Activated naive CD4-positive, alpha-beta T cell treated with anti-CD3 and anti-CD28 coated beads, Interleukin-2, amount 10 ng/mL, durations not matched to agents 7 days and 5 days (primary cell): Measurements from ENCODE around the gene TBC1D5.

ENCODE experiments used
- CTCF ChIA-PET: fragments of 350-600 bp; sonication (Branson Sonifier 250); formaldehyde crosslinking; loops from one replicate; lab custom pipeline; 2021; ENCODE audit warnings: antibody characterized with exemption; lab: Charles Lee
- DNase-seq: peaks from one replicate; pipeline ENCODE4 v3.0.0-alpha.2; 2020
- H3K27ac Mint-ChIP-seq: one replicate; pipeline ENCODE4 v1.8.0; 2021; ENCODE audit warnings: mild to moderate bottlenecking, moderate library complexity, mixed read lengths
- H3K27me3 Mint-ChIP-seq: one replicate; pipeline ENCODE4 v1.8.0; 2021; ENCODE audit warnings: mild to moderate bottlenecking, mixed read lengths
- H3K36me3 Mint-ChIP-seq: one replicate; pipeline ENCODE4 v1.8.0; 2021; ENCODE audit warnings: mixed read lengths
- H3K4me1 Mint-ChIP-seq: one replicate; pipeline ENCODE4 v1.8.0; 2021; ENCODE audit warnings: mixed read lengths
- H3K4me3 Mint-ChIP-seq: one replicate; pipeline ENCODE4 v1.8.0; 2021; ENCODE audit warnings: mild to moderate bottlenecking, moderate library complexity, mixed read lengths
- H3K9me3 Mint-ChIP-seq: one replicate; pipeline ENCODE4 v1.8.0; 2021; ENCODE audit warnings: mixed read lengths

TBC1D5 gene

GRCh38 chr3:17562845-17563244, 179.6 kb downstream of the TBC1D5 start:
- no peak for DNase-seq
- H3K27ac Mint-ChIP-seq, result no peak overlapping the region
- no peak overlapping the region for H3K4me3 Mint-ChIP-seq
- H3K9me3 Mint-ChIP-seq, result no peaks in the 10 kb centered on the region
- CTCF ChIA-PET, result no interaction called here
- H3K4me1 Mint-ChIP-seq, result peaks cover 2% of the 10 kb centered on the region
- peaks cover 3% of the 10 kb centered on the region for H3K36me3 Mint-ChIP-seq
- H3K27me3 Mint-ChIP-seq, result no peaks in the 10 kb centered on the region

DNA sequence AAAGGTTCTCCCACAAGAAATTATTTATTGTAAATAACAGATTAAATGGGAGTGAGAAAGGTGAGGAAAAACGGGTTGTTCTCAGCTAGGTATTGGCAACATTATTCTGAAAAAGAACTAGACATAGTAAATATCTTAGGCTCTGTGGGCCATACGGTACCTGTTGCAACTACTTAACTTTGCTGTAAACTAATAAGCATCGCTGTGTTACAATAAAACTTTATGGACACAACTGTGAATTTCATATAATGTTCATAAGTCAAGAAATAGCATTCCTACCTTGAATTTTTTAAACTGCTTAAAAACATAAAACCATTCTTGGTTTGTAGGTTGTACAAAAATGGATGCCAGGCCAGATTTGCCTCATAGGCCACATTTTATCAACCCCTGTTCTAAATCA, 183.9 kb downstream of the TBC1D5 start:
- no peaks in the 10 kb centered on the region for H3K9me3 Mint-ChIP-seq

GRCh38 chr3:17557749-17558463, 184.5 kb downstream of the TBC1D5 start:
- Mint-ChIP-seq H3K4me1 (no peaks in the 10 kb centered on the region), H3K27ac (no peak overlapping the region), H3K27me3 (no peaks in the 10 kb centered on the region), H3K4me3 (no peak overlapping the region), H3K9me3 (no peaks in the 10 kb centered on the region), H3K36me3 (peaks cover 3% of the 10 kb centered on the region)
- no peak for DNase-seq
- CTCF ChIA-PET, result no interaction called here

More for the DNA sequence above, 183.9 kb downstream of the TBC1D5 start:
- Mint-ChIP-seq H3K4me3 (no peak overlapping the region), H3K27ac (no peak overlapping the region), H3K4me1 (no peaks in the 10 kb centered on the region), H3K36me3 (peaks cover 3% of the 10 kb centered on the region), H3K27me3 (no peaks in the 10 kb centered on the region)
- no peak for DNase-seq
- CTCF ChIA-PET, result no interaction called here

- Mint-ChIP-seq H3K27ac (no peak overlapping the region), H3K9me3 (no peaks in the 10 kb centered on the region), H3K4me1 (no peaks in the 10 kb centered on the region), H3K27me3 (no peaks in the 10 kb centered on the region), H3K36me3 (peaks cover 2% of the 10 kb centered on the region), H3K4me3 (no peak overlapping the region)
- no peak for DNase-seq
- CTCF ChIA-PET, result no interaction called here
Observed at GRCh38 chr3:17555525-17555924, 186.9 kb downstream of the TBC1D5 start.

DNA sequence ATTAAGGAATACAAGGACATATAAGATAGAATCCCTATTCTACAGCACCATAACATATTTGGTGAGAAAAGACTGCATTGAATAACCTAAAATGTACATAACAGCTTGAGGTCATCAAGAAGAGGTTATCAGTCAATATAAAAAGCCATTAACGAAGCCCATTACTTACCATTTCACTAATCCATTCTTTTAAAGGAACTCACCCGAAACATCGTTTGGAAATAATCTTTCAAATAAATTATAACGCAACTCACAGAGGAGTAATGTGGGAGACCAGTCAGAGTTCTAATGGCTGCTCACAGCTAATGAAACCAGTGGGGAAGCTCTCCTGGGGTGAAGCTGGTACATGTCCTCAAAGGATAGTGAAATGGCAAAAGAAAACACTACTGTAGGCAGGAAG, 188.4 kb downstream of the TBC1D5 start:
- H3K27me3 Mint-ChIP-seq, result no peaks in the 10 kb centered on the region
- no peak overlapping the region for H3K27ac Mint-ChIP-seq

GRCh38 chr3:17553080-17553479, 189.4 kb downstream of the TBC1D5 start:
- Mint-ChIP-seq H3K4me1 (no peaks in the 10 kb centered on the region), H3K27me3 (no peaks in the 10 kb centered on the region), H3K9me3 (no peaks in the 10 kb centered on the region), H3K4me3 (no peak overlapping the region), H3K36me3 (no peaks in the 10 kb centered on the region), H3K27ac (no peak overlapping the region)
- CTCF ChIA-PET, result interaction anchor here (2.2 kb wide), 1 partner anchor 288 kb away, joined by 9 read pairs; no protein-coding TSS in a partner anchor
- DNase-seq, result no peak

More for the DNA sequence above, 188.4 kb downstream of the TBC1D5 start:
- DNase-seq, result no peak
- Mint-ChIP-seq H3K4me3 (no peak overlapping the region), H3K4me1 (no peaks in the 10 kb centered on the region), H3K9me3 (no peaks in the 10 kb centered on the region), H3K36me3 (no peaks in the 10 kb centered on the region)
- CTCF ChIA-PET, result no interaction called here

- Mint-ChIP-seq H3K4me3 (no peak overlapping the region), H3K27ac (no peak overlapping the region), H3K9me3 (no peaks in the 10 kb centered on the region), H3K4me1 (no peaks in the 10 kb centered on the region), H3K36me3 (no peaks in the 10 kb centered on the region), H3K27me3 (no peaks in the 10 kb centered on the region)
- CTCF ChIA-PET, result interaction anchor here (2.2 kb wide), 1 partner anchor 289 kb away, joined by 9 read pairs; no protein-coding TSS in a partner anchor
- no peak for DNase-seq
Observed at GRCh38 chr3:17552351-17552750, 190.1 kb downstream of the TBC1D5 start.

GRCh38 chr3:17551895-17552294, 190.5 kb downstream of the TBC1D5 start:
- H3K4me1 Mint-ChIP-seq, result no peaks in the 10 kb centered on the region
- no peak for DNase-seq
- no peak overlapping the region for H3K27ac Mint-ChIP-seq
- CTCF ChIA-PET, result interaction anchor here (2.2 kb wide), 1 partner anchor 289 kb away, joined by 9 read pairs; no protein-coding TSS in a partner anchor
- no peaks in the 10 kb centered on the region for H3K36me3 Mint-ChIP-seq
- no peak overlapping the region for H3K4me3 Mint-ChIP-seq
- no peaks in the 10 kb centered on the region for H3K9me3 Mint-ChIP-seq
- H3K27me3 Mint-ChIP-seq, result no peaks in the 10 kb centered on the region

GRCh38 chr3:17551333-17551732, 191.1 kb downstream of the TBC1D5 start:
- H3K27ac Mint-ChIP-seq, result no peak overlapping the region
- H3K36me3 Mint-ChIP-seq, result no peaks in the 10 kb centered on the region
- CTCF ChIA-PET, result interaction anchor here (2.2 kb wide), 1 partner anchor 290 kb away, joined by 9 read pairs; no protein-coding TSS in a partner anchor
- H3K4me3 Mint-ChIP-seq, result no peak overlapping the region
- H3K4me1 Mint-ChIP-seq, result no peaks in the 10 kb centered on the region
- H3K27me3 Mint-ChIP-seq, result no peaks in the 10 kb centered on the region
- no peak for DNase-seq
- no peaks in the 10 kb centered on the region for H3K9me3 Mint-ChIP-seq

DNA sequence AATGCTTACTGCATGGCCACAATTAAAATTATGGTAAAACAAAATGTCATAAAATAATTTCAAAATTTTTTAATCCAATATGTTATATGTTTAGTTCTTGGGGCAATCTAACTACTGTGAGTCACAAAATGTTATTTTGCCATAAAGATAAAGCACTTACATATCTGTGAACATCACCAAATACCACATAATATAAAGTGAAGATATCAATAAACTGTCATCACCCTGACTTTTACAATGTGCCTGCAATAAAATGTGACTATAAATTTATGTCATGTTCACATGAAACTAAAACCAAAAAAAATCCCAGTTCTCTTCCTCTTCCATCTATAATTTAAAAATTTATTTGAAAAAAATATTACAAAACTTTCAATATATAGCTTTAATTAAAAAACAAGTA, 191.8 kb downstream of the TBC1D5 start:
- Mint-ChIP-seq H3K4me1 (no peaks in the 10 kb centered on the region), H3K36me3 (no peaks in the 10 kb centered on the region), H3K27ac (no peak overlapping the region), H3K4me3 (no peak overlapping the region), H3K27me3 (no peaks in the 10 kb centered on the region), H3K9me3 (no peaks in the 10 kb centered on the region)
- DNase-seq, result no peak
- CTCF ChIA-PET, result no interaction called here

- DNase-seq, result no peak
- H3K27ac Mint-ChIP-seq, result no peak overlapping the region
- no peaks in the 10 kb centered on the region for H3K9me3 Mint-ChIP-seq
- H3K27me3 Mint-ChIP-seq, result no peaks in the 10 kb centered on the region
- H3K36me3 Mint-ChIP-seq, result peaks cover 3% of the 10 kb centered on the region
- H3K4me1 Mint-ChIP-seq, result no peaks in the 10 kb centered on the region
- H3K4me3 Mint-ChIP-seq, result no peak overlapping the region
- CTCF ChIA-PET, result no interaction called here
Observed at GRCh38 chr3:17546500-17547255, 195.8 kb downstream of the TBC1D5 start.

DNA sequence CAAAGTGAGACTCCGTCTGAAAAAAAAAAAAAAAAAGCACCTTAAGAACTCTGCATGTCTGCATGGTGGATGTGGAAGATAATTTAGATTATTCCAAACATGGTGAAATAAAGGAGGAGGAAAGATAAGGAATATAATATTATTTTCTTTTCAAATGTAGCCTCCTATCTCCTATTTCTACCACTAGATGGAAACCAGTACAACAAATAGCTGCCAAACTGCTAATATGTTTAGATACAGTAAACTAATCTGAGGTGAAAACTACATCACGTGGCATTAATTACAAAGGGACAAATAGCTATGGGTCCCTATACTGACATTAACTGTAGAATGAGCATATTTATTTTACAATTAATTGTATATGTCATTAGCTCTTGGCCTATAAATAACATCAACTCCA, 197.8 kb downstream of the TBC1D5 start:
- H3K36me3 Mint-ChIP-seq, result peaks cover 3% of the 10 kb centered on the region
- H3K9me3 Mint-ChIP-seq, result no peaks in the 10 kb centered on the region
- CTCF ChIA-PET, result interaction anchor here (1.5 kb wide), 1 partner anchor 297 kb away, joined by 5 read pairs; no protein-coding TSS in a partner anchor
- H3K4me3 Mint-ChIP-seq, result no peak overlapping the region
- no peaks in the 10 kb centered on the region for H3K27me3 Mint-ChIP-seq
- no peaks in the 10 kb centered on the region for H3K4me1 Mint-ChIP-seq
- no peak overlapping the region for H3K27ac Mint-ChIP-seq
- no peak for DNase-seq

DNA sequence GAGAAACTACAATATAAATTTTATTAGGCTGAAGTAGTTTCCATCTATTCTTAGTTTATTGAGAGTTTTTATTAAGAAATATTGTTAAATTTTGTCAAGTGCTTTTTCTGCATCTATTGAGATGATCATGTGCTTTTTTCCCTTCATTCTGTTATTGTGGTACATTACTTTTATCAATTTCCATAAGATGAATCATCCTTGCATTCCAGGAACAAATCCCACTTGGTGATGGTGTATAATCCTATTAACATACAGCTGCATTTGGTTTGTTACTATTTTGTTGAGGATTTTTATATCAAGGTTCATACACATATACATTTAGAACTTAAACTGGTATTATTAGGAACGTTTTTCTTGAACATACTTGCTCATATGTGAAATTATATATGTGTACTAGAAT, 199.8 kb downstream of the TBC1D5 start:
- Mint-ChIP-seq H3K9me3 (no peaks in the 10 kb centered on the region), H3K36me3 (peaks cover 3% of the 10 kb centered on the region), H3K4me1 (no peaks in the 10 kb centered on the region), H3K27me3 (no peaks in the 10 kb centered on the region), H3K4me3 (no peak overlapping the region), H3K27ac (no peak overlapping the region)
- CTCF ChIA-PET, result no interaction called here
- no peak for DNase-seq

- H3K4me3 Mint-ChIP-seq, result no peak overlapping the region
- H3K9me3 Mint-ChIP-seq, result no peaks in the 10 kb centered on the region
- CTCF ChIA-PET, result no interaction called here
- no peaks in the 10 kb centered on the region for H3K27me3 Mint-ChIP-seq
- H3K27ac Mint-ChIP-seq, result no peak overlapping the region
- H3K4me1 Mint-ChIP-seq, result no peaks in the 10 kb centered on the region
- peaks cover 3% of the 10 kb centered on the region for H3K36me3 Mint-ChIP-seq
- no peak for DNase-seq
Observed at GRCh38 chr3:17539436-17539835, 203.0 kb downstream of the TBC1D5 start.

DNA sequence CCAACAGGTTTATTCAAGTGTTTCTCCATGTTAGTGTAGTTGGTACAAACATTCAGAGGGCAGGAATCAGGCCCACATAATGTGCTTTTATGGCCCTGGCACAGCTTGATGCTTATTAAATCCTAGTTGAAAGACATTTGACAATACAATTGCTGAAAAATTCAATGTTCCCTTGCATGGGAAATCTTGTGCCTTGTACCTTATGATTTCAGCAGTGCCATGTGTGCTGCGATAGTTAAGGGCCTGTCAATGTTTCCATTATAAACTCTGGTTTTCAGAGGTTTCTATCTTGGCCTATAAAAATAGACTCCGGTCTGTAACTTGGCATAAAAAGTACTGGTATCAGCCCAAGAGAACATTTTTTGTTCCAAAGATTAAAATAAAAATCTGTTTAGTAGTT, 207.2 kb downstream of the TBC1D5 start:
- H3K27me3 Mint-ChIP-seq, result no peaks in the 10 kb centered on the region
- H3K36me3 Mint-ChIP-seq, result peaks cover 2% of the 10 kb centered on the region
- CTCF ChIA-PET, result no interaction called here
- DNase-seq, result no peak
- H3K27ac Mint-ChIP-seq, result no peak overlapping the region
- H3K9me3 Mint-ChIP-seq, result peaks cover 3% of the 10 kb centered on the region
- H3K4me1 Mint-ChIP-seq, result no peaks in the 10 kb centered on the region
- no peak overlapping the region for H3K4me3 Mint-ChIP-seq
